Peyer's patch (tissue), 4 donors: ENCODE results near the gene ACAA2.

Experiments
- POLR2A ChIP-seq, 2 donors: fragments of 450-650 bp; IDR thresholded peaks; one replicate each; pipeline ENCODE4 v1.5.1; 2017; ENCODE audit warnings: antibody characterized with exemption in 2 of 2, mild to moderate bottlenecking in 2 of 2, moderate library complexity in 2 of 2
- TF ChIP-seq, protein P1 (sequence below), 6 experiments: fragments of 450-650 bp in 4 of 6; fragments of 200-600 bp in 2 of 6; sonication (generic) in 1 of 6; IDR thresholded peaks; one replicate each; pipeline ENCODE4 v1.5.1; 2017 to 2019; ENCODE audit warnings: antibody characterized with exemption in 6 of 6, mild to moderate bottlenecking in 3 of 6, moderate library complexity in 1 of 6

GRCh38 chr18:49734836-49735235, 78.5 kb downstream of the ACAA2 start:
- TF ChIP-seq, protein P1, sequence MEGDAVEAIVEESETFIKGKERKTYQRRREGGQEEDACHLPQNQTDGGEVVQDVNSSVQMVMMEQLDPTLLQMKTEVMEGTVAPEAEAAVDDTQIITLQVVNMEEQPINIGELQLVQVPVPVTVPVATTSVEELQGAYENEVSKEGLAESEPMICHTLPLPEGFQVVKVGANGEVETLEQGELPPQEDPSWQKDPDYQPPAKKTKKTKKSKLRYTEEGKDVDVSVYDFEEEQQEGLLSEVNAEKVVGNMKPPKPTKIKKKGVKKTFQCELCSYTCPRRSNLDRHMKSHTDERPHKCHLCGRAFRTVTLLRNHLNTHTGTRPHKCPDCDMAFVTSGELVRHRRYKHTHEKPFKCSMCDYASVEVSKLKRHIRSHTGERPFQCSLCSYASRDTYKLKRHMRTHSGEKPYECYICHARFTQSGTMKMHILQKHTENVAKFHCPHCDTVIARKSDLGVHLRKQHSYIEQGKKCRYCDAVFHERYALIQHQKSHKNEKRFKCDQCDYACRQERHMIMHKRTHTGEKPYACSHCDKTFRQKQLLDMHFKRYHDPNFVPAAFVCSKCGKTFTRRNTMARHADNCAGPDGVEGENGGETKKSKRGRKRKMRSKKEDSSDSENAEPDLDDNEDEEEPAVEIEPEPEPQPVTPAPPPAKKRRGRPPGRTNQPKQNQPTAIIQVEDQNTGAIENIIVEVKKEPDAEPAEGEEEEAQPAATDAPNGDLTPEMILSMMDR (IDR thresholded peaks at IDR 0.05), result no peak
- no peak for TF ChIP-seq POLR2A (IDR thresholded peaks at IDR 0.05)
